Right lung (tissue), 10 donors: ENCODE data around the gene ODC1. TPM values are rescaled to one million over a fixed set of nuclear protein-coding genes. Genes with fewer than 3 reads are reported as not detected.
"Not testable (repeated sequence)": the region's sequence is repeated elsewhere in the genome, so short reads cannot be mapped to it uniquely, and the experiment has no call there.

ENCODE experiments used
- DNase-seq, 2 donors: peaks; one replicate each; pipeline ENCODE4 v3.0.0-alpha.2; 2013
- long read RNA-seq, 8 donors: transcript quantifications; one replicate each; lab custom pipeline, GENCODE V29; 2026
- polyA plus RNA-seq, 5 donors: library from polyadenylated mRNA; unstranded; fragments of 120-200 nt; gene quantifications; one replicate each; pipeline versions ENCODE4 v1.2.1 to v1.2.3, GENCODE V29; 2013; ENCODE audit warnings: inconsistent platforms in 1 of 5, low replicate concordance in 1 of 5; ENCODE audit not compliant: insufficient read length in 5 of 5, insufficient read depth in 1 of 5

The ODC1 gene
- 100 to 1,000 TPM; 204 to 264 (median 216) TPM for polyA plus RNA-seq
- long read RNA-seq, donor 1, transcript ODC1-201 (12 exons, 2,653 nt) = major isoform, 100 of 152 reads
- long read RNA-seq, donor 1, partial matches to known transcripts = 46 of 152 reads
- long read RNA-seq, donor 1, other reads (novel, unspliced or antisense) = 6 of 152 reads
- long read RNA-seq, donor 2, transcript ODC1-201 (12 exons, 2,653 nt) = major isoform, 66 of 124 reads
- long read RNA-seq, donor 2, partial matches to known transcripts = 52 of 124 reads
- long read RNA-seq, donor 2, other reads (novel, unspliced or antisense) = 5 of 124 reads
- long read RNA-seq, donor 3, transcript ODC1-201 (12 exons, 2,653 nt) = major isoform, 86 of 121 reads
- long read RNA-seq, donor 3, partial matches to known transcripts = 35 of 121 reads
- long read RNA-seq, donor 3, other reads (novel, unspliced or antisense) = 0 of 121 reads
- long read RNA-seq, donor 4, transcript ODC1-201 (12 exons, 2,653 nt) = major isoform, 53 of 75 reads
- long read RNA-seq, donor 4, partial matches to known transcripts = 22 of 75 reads
- long read RNA-seq, donor 4, other reads (novel, unspliced or antisense) = 0 of 75 reads
- long read RNA-seq, donor 5, transcript ODC1-201 (12 exons, 2,653 nt) = major isoform, 89 of 183 reads
- long read RNA-seq, donor 5, partial matches to known transcripts = 88 of 183 reads
- long read RNA-seq, donor 5, other reads (novel, unspliced or antisense) = 6 of 183 reads
- long read RNA-seq, donor 6, transcript ODC1-201 (12 exons, 2,653 nt) = major isoform, 103 of 163 reads
- long read RNA-seq, donor 6, partial matches to known transcripts = 55 of 163 reads
- long read RNA-seq, donor 6, other reads (novel, unspliced or antisense) = 5 of 163 reads
- long read RNA-seq, donor 7, transcript ODC1-201 (12 exons, 2,653 nt) = major isoform, 23 of 133 reads
- long read RNA-seq, donor 7, partial matches to known transcripts = 110 of 133 reads
- long read RNA-seq, donor 7, other reads (novel, unspliced or antisense) = 0 of 133 reads
- long read RNA-seq, donor 8, transcript ODC1-201 (12 exons, 2,653 nt) = major isoform, 26 of 34 reads
- long read RNA-seq, donor 8, partial matches to known transcripts = 8 of 34 reads
- long read RNA-seq, donor 8, other reads (novel, unspliced or antisense) = 0 of 34 reads

GRCh38 chr2:10447895-10448575 lies at the start of gene ODC1:
Gene ODC1 (minus strand): TSS chr2:10448327. CDS start chr2:10445032, 3,295 bp downstream.
- peak; percentile 58 to 89 for DNase-seq

GRCh38 chr2:10497797-10498251 lies 49.7 kb upstream of the ODC1 start:
- DNase-seq = peak in 1 of 2 donors; percentile 5

GRCh38 chr2:10495988-10496313 lies 47.8 kb upstream of the ODC1 start:
- DNase-seq = no peak

GRCh38 chr2:10495311-10495987 lies 47.3 kb upstream of the ODC1 start:
- peak in 1 of 2 donors; percentile 19 for DNase-seq

- DNase-seq = no peak
These were observed 46.4 kb upstream of the ODC1 start for GRCh38 chr2:10494351-10495066.

GRCh38 chr2:10493634-10494281 lies 45.6 kb upstream of the ODC1 start:
- peak in 1 of 2 donors; percentile 27 for DNase-seq

- DNase-seq = no peak
These were observed 45.0 kb upstream of the ODC1 start for GRCh38 chr2:10493075-10493633.

- DNase-seq = no peak
These were observed 42.7 kb upstream of the ODC1 start for GRCh38 chr2:10490806-10491291.

- DNase-seq = no peak
These were observed 41.9 kb upstream of the ODC1 start for GRCh38 chr2:10489842-10490555.

GRCh38 chr2:10488142-10488541 lies 40.0 kb upstream of the ODC1 start:
- not testable (repeated sequence) for DNase-seq

- DNase-seq = not testable (repeated sequence)
These were observed 39.6 kb upstream of the ODC1 start for GRCh38 chr2:10487741-10488104.

GRCh38 chr2:10487081-10487740 lies 39.1 kb upstream of the ODC1 start:
- DNase-seq = no peak

- DNase-seq = no peak
These were observed 38.5 kb upstream of the ODC1 start for GRCh38 chr2:10486601-10487079.

GRCh38 chr2:10486091-10486490 lies 38.0 kb upstream of the ODC1 start:
- DNase-seq = no peak

GRCh38 chr2:10482913-10483312 lies 34.8 kb upstream of the ODC1 start:
- no peak for DNase-seq

- no peak for DNase-seq
These were observed 34.3 kb upstream of the ODC1 start for GRCh38 chr2:10482460-10482859.

- no peak for DNase-seq
These were observed 33.6 kb upstream of the ODC1 start for GRCh38 chr2:10481666-10482157.
